Measurements from ENCODE around the gene CARD11. TPM values are rescaled to one million over a fixed set of nuclear protein-coding genes. Genes with fewer than 3 reads are reported as not detected.

CARD11 gene
- total RNA-seq, 1 donor = not detected

DNA sequence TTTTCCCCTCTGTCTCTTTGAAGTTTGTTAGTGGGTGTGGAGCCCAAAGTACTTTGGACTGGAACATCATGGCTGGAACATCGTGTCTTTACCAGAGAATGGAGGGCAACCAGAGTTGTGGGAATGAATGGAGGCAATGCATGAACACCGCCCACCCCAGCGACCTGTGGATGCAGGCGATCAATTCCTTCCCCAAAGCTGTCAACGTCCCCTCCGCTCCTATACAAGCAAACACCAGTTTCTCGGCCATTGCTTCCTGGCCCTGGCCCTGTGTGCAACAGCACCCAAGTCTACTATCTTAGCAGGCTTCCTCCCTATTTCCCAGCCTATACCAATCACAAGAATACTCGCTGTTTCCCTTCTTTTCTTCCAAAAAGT is 62.6 kb downstream of the CARD11 start:
- DNase-seq (ENCODE audit: low read depth) = no peak
- TF ChIP-seq, protein P1, sequence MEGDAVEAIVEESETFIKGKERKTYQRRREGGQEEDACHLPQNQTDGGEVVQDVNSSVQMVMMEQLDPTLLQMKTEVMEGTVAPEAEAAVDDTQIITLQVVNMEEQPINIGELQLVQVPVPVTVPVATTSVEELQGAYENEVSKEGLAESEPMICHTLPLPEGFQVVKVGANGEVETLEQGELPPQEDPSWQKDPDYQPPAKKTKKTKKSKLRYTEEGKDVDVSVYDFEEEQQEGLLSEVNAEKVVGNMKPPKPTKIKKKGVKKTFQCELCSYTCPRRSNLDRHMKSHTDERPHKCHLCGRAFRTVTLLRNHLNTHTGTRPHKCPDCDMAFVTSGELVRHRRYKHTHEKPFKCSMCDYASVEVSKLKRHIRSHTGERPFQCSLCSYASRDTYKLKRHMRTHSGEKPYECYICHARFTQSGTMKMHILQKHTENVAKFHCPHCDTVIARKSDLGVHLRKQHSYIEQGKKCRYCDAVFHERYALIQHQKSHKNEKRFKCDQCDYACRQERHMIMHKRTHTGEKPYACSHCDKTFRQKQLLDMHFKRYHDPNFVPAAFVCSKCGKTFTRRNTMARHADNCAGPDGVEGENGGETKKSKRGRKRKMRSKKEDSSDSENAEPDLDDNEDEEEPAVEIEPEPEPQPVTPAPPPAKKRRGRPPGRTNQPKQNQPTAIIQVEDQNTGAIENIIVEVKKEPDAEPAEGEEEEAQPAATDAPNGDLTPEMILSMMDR (IDR thresholded peaks at IDR 0.05; ENCODE audit: insufficient read depth, low read depth, low read length) = no peak
- no peak overlapping the region for H3K4me3 ChIP-seq (ENCODE audit: low read depth, low read length)

DNA sequence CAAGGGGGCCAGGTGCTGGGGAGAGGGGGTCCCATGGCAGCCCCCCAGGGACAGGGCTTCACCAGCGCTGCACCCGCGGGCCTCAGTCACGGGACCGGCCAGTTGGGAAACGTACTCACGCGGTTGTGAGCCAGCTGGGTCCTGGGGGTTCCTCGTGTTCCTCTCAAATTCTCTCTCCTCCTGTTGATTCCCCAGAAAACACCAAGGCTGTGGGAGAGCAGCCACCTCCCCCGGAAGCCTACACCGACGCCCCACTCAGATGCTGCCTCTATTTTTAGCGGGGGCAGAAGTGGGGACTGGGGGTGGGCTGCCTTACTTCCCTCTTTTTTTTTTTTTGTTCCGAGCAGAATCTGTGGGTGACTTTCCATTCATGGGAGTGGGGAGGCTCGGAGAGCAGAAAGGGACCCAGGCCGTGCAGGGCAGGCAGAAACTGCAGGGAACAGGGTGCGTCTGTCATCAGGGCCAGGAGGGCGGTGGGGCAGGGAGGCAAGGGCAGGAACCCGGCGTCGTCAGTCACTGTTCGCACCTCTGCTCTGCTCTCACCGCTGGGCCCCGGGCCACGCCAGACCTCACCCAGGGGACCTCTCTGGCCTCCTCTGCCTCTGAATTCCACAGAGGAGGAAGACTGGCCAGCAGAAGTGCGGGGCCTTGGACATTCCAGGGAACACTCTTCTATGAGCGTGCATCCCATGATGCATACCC is 63.1 kb downstream of the CARD11 start:
- TF ChIP-seq, protein P1 (IDR thresholded peaks at IDR 0.05; ENCODE audit: insufficient read depth, low read depth, low read length) = no peak
- DNase-seq (ENCODE audit: low read depth) = no peak
- H3K4me3 ChIP-seq (ENCODE audit: low read depth, low read length) = no peak overlapping the region

DNA sequence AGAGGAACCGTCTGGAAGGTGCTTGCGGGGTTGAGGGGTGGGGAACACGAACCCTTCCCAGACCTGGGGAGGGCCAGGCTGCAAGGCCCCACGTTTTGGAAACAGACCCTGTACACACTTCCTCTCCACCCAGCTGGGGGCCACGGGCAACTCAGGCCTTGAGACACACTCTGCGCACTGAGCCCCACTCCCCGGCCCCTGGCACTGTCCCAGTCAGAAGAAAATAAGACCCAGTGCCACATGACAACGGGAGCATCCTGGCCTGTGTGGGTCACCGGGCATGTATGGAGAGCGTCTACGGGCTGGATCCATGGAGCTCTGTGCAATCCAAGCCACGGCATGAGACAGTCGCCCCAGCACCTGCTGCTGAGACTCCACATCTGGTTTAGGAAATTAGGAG is 63.7 kb downstream of the CARD11 start:
- DNase-seq (ENCODE audit: low read depth) = no peak
- TF ChIP-seq, protein P1 (IDR thresholded peaks at IDR 0.05; ENCODE audit: insufficient read depth, low read depth, low read length) = no peak
- no peak overlapping the region for H3K4me3 ChIP-seq (ENCODE audit: low read depth, low read length)

DNA sequence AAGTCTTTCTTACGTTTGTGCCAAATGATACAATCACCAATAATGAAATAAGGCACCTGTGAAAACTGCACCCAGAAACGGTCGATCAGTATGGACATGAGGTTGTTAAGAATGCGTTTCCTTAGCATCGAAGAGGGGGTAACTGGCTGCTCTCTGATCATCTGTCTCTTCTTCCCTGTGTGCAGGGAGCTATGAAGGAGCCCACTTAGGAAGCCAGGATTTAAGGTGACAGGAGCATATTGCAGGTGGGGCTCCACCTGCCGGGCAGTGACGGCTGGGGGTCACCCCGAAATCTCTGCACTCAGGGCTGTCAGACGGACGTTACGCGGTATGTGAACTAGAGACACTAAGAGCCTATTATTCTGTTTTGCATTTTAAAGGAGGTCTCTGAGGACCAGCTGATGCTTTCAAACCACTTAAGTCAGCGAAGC is 64.5 kb downstream of the CARD11 start:
- H3K4me3 ChIP-seq (ENCODE audit: low read depth, low read length) = no peak overlapping the region
- no peak for DNase-seq (ENCODE audit: low read depth)
- TF ChIP-seq, protein P1 (IDR thresholded peaks at IDR 0.05; ENCODE audit: insufficient read depth, low read depth, low read length) = no peak

DNA sequence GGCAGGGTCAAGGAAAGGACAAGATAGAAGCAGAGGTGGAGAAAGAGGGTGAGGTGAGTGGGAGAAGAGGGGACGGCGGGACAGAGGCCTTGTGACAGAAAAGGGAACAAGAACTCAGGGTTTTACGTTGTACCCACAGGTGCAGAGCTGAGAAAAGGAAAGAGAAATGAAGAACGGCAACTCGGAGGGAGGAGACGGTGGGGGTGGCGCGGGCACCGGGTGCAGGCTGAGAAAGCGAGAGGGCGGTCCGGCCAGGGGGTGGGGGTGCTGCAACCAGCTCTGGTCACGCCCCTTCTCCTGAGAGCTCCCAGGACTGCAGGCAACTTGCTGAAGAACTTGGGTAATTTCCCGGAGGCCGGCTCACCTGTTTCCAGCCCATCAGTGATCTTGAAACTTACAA is 65.3 kb downstream of the CARD11 start:
- no peak for DNase-seq (ENCODE audit: low read depth)
- TF ChIP-seq, protein P1 (IDR thresholded peaks at IDR 0.05; ENCODE audit: insufficient read depth, low read depth, low read length) = no peak
- H3K4me3 ChIP-seq (ENCODE audit: low read depth, low read length) = no peak overlapping the region

DNA sequence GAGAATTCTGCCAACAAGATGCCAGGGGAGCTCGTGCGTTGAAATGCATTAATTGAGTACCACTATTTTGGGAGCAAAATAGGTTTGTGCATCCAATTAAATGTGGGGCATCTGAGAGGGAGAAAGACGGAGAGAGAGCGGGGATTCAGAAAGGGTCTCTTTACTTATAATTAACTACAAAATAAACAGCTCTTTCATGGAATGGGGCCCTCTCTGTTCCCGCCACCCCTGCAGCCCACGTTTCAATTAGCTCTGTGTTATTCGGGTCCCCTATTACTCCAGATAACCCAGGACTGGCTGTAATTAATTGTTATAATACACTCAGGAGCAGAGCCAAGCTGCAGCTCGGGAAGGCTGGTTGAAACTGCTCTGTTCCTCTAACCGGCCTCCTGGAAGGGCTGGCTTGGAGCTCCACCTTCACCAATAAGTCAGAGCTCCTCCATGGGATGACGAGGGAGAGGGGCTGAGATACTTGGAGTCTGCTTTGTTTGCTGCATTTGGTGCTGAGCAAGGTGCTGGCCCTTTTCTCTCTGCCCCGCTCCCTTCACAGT is 67.8 kb downstream of the CARD11 start:
- TF ChIP-seq, protein P1 (IDR thresholded peaks at IDR 0.05; ENCODE audit: insufficient read depth, low read depth, low read length) = no peak
- no peak for DNase-seq (ENCODE audit: low read depth)
- H3K4me3 ChIP-seq (ENCODE audit: low read depth, low read length) = no peak overlapping the region
